Prostate gland (tissue), 2 donors: ENCODE results near the gene PLEKHM2.

Source experiments
- CTCF ChIP-seq, 4 experiments: fragments of 200-600 bp in 2 of 4; fragments of 450-650 bp in 2 of 4; sonication (generic) in 2 of 4; IDR thresholded peaks; 1 replicate in 3 of 4; 2 replicates in 1 of 4; pipeline ENCODE4 v1.5.1; 2016 to 2019; ENCODE audit warnings: antibody characterized with exemption in 4 of 4, mild to moderate bottlenecking in 2 of 4, moderate library complexity in 2 of 4
- POLR2A ChIP-seq: fragments of 450-650 bp; IDR thresholded peaks from one replicate; pipeline ENCODE4 v1.6.1; 2016; ENCODE audit warnings: antibody characterized with exemption, mild to moderate bottlenecking

GRCh38 chr1:15669074-15669473 is 15.0 kb upstream of the PLEKHM2 start:
- TF ChIP-seq CTCF (IDR thresholded peaks at IDR 0.05): no peak
- TF ChIP-seq POLR2A: no peak
